ENCODE data around the gene HOXC4. TPM values are rescaled to one million over a fixed set of nuclear protein-coding genes. Genes with fewer than 3 reads are reported as not detected.
A peak's percentile ranks its signal among the peaks of the same experiment; 100 is the strongest.

The HOXC4 gene
- total and polyA plus RNA-seq, 12 donors, result 0.78 to 7.4 (median 2.9) TPM

- TF ChIP-seq POLR2A (IDR thresholded peaks at IDR 0.05) (no peak), CTCF (IDR thresholded peaks at IDR 0.05) (no peak)
- H3K27me3 ChIP-seq, result no peaks in the 10 kb centered on the region
- intact Hi-C loops (cut with DNase I), result loop anchor here (5.0 to 10.0 kb wide), 2 partner anchors 105 to 163 kb away; no protein-coding TSS in a partner anchor
- no peaks in the 10 kb centered on the region for H3K9me3 ChIP-seq (replicated peaks in 1 of 3)
- DNase-seq, result peak in 1 of 7 donors; percentile 65
- peak overlapping the region in 4 of 5 donors; percentile 77 to 95 (median 86) for H3K27ac ChIP-seq
- H3K4me3 ChIP-seq, result peak overlapping the region in 2 of 4 donors; percentile 7 to 58
- peaks cover 13 to 58% of the 10 kb centered on the region in 2 donors for H3K4me1 ChIP-seq (replicated peaks in 1 of 2)
- WGBS, 4 donors, result 23 to 36% (median 24%) methylated on average over 37 to 53 of the region's 53 CpGs
- H3K36me3 ChIP-seq (replicated peaks in 1 of 2), result no peaks in the 10 kb centered on the region
Measured at GRCh38 chr12:54029529-54030441, 23.9 kb upstream of the HOXC4 start.

- H3K27me3 ChIP-seq, result no peaks in the 10 kb centered on the region
Measured at GRCh38 chr12:54030442-54030801, 23.2 kb upstream of the HOXC4 start.

GRCh38 chr12:54030889-54031471, 22.7 kb upstream of the HOXC4 start:
- WGBS, 4 donors, result 12 to 42% (median 15%) methylated on average over 16 to 46 of the region's 46 CpGs
- Histone ChIP-seq H3K4me1 (replicated peaks in 1 of 2) (peaks cover 13 to 58% of the 10 kb centered on the region in 2 donors), H3K36me3 (replicated peaks in 1 of 2) (no peaks in the 10 kb centered on the region), H3K27me3 (no peaks in the 10 kb centered on the region), H3K27ac (peak overlapping the region; percentile 68 to 95 (median 88)), H3K9me3 (replicated peaks in 1 of 3) (no peaks in the 10 kb centered on the region), H3K4me3 (peak overlapping the region in 2 of 4 donors; percentile 4 to 58)
- intact Hi-C loops (cut with DNase I), result loop anchor here (5.0 to 10.0 kb wide), 2 partner anchors 104 to 161 kb away; no protein-coding TSS in a partner anchor
- TF ChIP-seq CTCF (IDR thresholded peaks at IDR 0.05) (peak in 2 of 6 experiments; percentile 7 to 18), POLR2A (IDR thresholded peaks at IDR 0.05) (peak in 1 of 2 donors; percentile 44)
- DNase-seq, result peak; percentile 53 to 85 (median 70)

More at GRCh38 chr12:54030442-54030801, 23.2 kb upstream of the HOXC4 start:
- TF ChIP-seq POLR2A (IDR thresholded peaks at IDR 0.05), result no peak
- no peak for TF ChIP-seq CTCF (IDR thresholded peaks at IDR 0.05)
- Histone ChIP-seq H3K4me3 (peak overlapping the region in 1 of 4 donors; percentile 58), H3K36me3 (replicated peaks in 1 of 2) (no peaks in the 10 kb centered on the region), H3K4me1 (replicated peaks in 1 of 2) (peaks cover 13 to 58% of the 10 kb centered on the region in 2 donors), H3K9me3 (replicated peaks in 1 of 3) (no peaks in the 10 kb centered on the region), H3K27ac (peak overlapping the region in 4 of 5 donors; percentile 77 to 95 (median 89))
- no peak for DNase-seq
- intact Hi-C loops (cut with DNase I), result loop anchor here (5.0 to 10.0 kb wide), 2 partner anchors 104 to 162 kb away; no protein-coding TSS in a partner anchor
- 45 to 57% (median 52%) methylated on average over 7 of the region's 7 CpGs for WGBS, 4 donors

DNA sequence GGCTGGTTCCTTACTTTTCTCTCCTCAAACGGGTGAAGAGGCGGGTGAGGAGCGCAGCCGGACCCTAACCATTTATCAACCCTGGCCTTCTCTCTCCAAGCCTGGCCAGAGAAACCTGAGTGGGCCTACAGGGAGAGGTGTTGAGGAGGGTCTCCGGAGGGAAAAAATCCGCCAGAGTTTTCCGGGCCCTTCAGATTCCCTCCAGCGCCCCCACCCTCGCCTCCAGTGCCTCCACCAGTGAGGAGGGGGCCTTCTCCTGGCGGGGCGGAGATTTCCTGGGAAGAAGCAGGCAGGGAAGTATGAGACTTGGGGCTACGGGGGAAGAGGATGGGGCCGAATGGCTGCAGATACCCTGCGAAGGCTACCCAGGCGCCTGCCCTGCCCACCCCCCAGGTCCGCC, 22.2 kb upstream of the HOXC4 start:
- Histone ChIP-seq H3K4me1 (replicated peaks in 1 of 2) (peaks cover 13 to 58% of the 10 kb centered on the region in 2 donors), H3K27me3 (no peaks in the 10 kb centered on the region), H3K9me3 (replicated peaks in 1 of 3) (no peaks in the 10 kb centered on the region), H3K27ac (peak overlapping the region; percentile 68 to 95 (median 88)), H3K36me3 (replicated peaks in 1 of 2) (no peaks in the 10 kb centered on the region), H3K4me3 (peak overlapping the region in 2 of 4 donors; percentile 4 to 58)
- intact Hi-C loops (cut with DNase I), result loop anchor here (5.0 to 10.0 kb wide), 2 partner anchors 103 to 161 kb away; no protein-coding TSS in a partner anchor
- 41 to 48% (median 46%) methylated on average over 15 to 16 of the region's 16 CpGs for WGBS, 4 donors
- DNase-seq, result no peak
- TF ChIP-seq POLR2A (IDR thresholded peaks at IDR 0.05), result no peak
- no peak for TF ChIP-seq CTCF (IDR thresholded peaks at IDR 0.05)
